ENCODE results near the gene CHSY3. TPM values are rescaled to one million over a fixed set of nuclear protein-coding genes. Genes with fewer than 3 reads are reported as not detected.

The CHSY3 gene
- total RNA-seq, 2 experiments from 2014 or later = not detected

- Mint-ChIP-seq H3K9me3 (peaks cover 3% of the 10 kb centered on the region), H3K36me3 (ENCODE audit: low read depth) (no peaks in the 10 kb centered on the region), H3K27ac (no peak overlapping the region), H3K4me3 (no peak overlapping the region), H3K27me3 (peaks cover 7% of the 10 kb centered on the region), H3K4me1 (ENCODE audit: low read depth) (no peaks in the 10 kb centered on the region)
- no peak overlapping the region for H3K4me3 ChIP-seq (ENCODE audit: low read length)
- ATAC-seq (ENCODE audit: poor library complexity) (no peak), DNase-seq (no peak)
- intact Hi-C loops (cut with DNase I, micrococcal nuclease) = no loop called here
- TF ChIP-seq CTCF (IDR thresholded peaks at IDR 0.05) = no peak
- H3K4me1 ChIP-seq (ENCODE audit: insufficient read depth, low read length) = no peaks in the 10 kb centered on the region
- ChIA-PET CTCF (no interaction called here), POLR2A (no interaction called here)
- no peak overlapping the region for H3K27ac ChIP-seq (ENCODE audit: low read depth in 1 of 2, low read length in 2 of 2)
- no peaks in the 10 kb centered on the region for H3K36me3 ChIP-seq (ENCODE audit: insufficient read depth, low read length)
- H3K27me3 ChIP-seq (ENCODE audit: control insufficient read depth in 1 of 2, insufficient read depth in 2 of 2, low read length in 2 of 2) = no peaks in the 10 kb centered on the region
- H3K9me3 ChIP-seq (ENCODE audit: control insufficient read depth in 1 of 2, insufficient read depth in 1 of 2, low read length in 2 of 2) = no peaks in the 10 kb centered on the region
Measured at GRCh38 chr5:130234816-130235215, 330.6 kb downstream of the CHSY3 start.

Other genes with a start within 250 kb of the CHSY3 start
- gene MINAR2, start 156.4 kb upstream of the CHSY3 start, total RNA-seq = not detected